COLO668 (cell line): Measurements from ENCODE around the gene BCL2L1.

Source experiments
- DNase-seq: peaks from one replicate; lab custom pipeline; 2025; ENCODE audit not compliant: unreplicated experiment; lab: John Stamatoyannopoulos, UW

BCL2L1 gene

DNA sequence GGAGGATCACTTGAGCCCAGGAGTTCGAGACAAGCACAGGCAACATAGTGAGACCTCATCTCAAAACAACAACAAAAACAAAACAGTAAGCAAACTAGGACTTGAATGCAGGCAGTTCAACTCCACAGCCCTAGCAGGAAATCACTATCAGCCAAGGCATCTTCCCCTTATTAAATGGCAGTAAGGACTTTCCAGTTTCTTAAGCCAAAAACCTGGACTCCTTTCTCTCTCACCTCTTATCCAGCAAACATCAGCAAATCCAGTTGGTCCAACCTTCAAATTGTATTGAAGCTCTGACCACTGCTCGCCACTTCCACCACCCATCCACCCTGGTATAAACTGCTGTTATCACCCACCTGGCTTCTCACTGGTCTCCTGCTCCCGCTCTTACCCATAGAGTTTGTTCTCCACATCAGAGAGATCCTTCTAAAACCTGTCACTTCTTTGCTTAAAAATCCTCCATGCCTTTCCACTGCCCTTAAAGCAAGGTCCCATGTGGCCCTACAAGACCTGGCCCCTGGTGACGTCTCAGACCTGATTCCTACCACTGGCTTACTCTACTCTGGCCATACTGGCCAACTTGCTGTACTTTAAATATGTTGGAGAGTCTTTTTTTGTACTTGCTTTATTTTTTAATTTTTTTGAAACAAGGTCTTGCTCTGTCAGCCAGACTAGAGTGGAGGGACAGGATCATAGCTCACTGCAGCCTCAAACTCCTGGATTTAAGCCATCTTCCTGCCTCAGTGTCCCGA, 27.6 kb downstream of the BCL2L1 start:
- no peak for DNase-seq

- DNase-seq: peak; percentile 80
Observed at GRCh38 chr20:31693987-31694661, 28.5 kb downstream of the BCL2L1 start.

DNA sequence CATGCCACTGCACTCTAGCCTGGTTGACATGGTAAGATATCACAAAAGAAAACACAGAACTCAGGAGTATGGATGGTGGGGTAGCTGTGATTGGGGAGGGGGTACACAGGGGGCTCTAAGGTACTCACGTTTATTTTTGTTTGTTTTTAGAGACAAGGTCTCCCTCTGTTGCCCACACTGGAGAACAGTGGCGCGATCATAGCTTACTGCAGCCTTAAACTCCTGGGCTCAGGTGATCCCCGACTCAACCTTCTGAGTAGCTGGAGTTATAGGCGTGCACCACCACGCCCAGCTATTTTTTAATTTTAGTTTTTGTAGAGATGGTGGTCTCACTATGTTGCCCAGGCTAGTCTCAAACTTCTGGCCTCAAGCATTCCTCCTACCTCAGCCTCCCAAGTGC, 29.3 kb downstream of the BCL2L1 start:
- no peak for DNase-seq

DNA sequence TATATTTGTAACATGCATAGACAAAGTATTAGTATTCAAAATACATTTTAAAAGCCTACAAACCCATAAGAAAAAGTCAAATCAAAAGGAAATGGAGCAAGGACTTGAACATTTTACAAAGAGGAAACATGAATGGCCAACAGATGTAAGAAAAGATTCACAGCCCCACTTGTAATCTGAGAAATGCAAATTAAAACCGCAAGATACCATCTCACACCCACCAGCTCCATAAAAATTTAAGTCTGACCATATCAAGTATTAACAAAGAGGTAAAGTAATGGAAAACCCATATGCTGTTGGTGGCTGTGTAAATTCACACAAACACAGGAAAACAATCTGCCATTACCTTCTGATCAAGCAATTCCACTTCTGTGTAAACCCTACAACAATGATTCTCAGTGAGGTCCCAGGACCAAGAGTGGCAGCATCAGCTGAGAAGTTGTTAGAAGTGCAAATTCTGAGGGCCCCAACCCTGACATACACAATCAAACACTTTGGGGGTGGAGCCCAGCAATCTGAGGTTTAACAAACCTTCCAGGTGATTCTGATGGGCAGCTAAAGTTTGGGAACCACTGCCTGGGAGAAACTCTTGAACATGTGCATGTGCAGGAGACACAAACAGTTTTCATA, 30.9 kb downstream of the BCL2L1 start:
- no peak for DNase-seq

DNA sequence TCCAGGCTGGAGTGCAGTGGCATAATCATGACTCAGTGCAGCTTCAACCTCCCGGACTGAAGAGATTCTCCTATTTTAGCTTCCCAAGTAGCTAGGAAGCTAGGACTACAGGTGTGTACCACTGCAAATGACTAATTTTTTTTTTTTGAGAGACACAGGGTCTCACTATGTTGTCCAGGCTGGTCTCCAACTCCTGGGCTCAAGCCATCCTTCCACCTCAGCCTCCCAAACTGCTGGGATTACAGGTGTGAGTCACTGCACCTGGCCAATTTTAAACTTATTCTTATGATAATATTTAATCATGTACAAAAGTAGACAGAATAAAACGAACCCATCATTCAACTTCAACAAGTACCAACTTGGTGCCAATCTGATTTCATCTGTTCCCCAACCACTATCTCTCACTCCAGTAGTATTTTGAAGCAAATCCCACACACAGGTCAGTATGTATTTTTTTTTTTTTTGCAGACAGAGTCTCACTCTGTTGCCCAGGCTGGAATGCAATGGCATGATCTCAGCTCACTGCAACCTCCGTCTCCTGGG, 32.5 kb downstream of the BCL2L1 start:
- no peak for DNase-seq

GRCh38 chr20:31689141-31689540, 33.5 kb downstream of the BCL2L1 start:
- DNase-seq: no peak

GRCh38 chr20:31687777-31688176, 34.9 kb downstream of the BCL2L1 start:
- no peak for DNase-seq

GRCh38 chr20:31685853-31686643, 36.6 kb downstream of the BCL2L1 start:
- DNase-seq: no peak

DNA sequence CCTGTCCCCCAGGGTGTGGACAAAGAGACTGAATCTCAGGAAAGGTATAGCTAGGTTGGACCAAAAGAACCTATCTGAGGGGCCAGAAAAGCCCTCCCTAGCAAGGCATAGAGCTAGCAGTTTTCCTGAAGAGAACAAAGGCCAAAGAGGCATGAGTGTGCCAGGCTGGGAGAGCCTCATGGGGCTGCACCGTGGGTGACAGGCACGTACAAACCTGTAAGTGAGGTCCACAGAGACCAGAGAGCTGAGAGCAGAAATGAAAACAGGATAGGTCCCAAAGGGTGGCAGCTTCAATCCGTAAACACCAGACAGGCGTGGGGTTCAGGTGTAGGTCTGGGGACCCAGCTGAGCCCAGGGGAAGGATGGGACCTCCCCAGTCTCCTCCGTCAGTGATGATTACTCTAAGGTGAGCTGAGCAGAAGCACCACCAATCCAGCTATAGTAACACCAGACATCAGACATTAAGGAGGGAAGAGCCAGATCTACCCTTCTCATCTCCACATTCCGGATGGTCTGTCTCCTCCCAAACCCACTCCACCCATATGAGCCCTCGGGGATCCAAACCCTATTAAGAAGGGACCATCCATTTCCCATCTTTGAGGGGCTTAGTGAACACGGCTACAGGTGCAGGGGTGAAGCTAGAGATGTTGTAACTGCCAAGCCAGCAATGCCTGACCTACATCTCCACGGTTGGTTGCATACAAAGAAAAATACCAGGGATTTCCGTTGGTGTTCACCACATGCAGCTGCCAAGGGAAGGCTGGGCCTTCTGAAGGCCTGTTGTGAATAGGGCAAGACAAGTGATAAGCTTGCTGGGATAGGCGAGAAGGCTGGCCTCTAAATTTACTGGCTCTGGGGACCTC, 38.3 kb downstream of the BCL2L1 start:
- peak; percentile 66 for DNase-seq

DNA sequence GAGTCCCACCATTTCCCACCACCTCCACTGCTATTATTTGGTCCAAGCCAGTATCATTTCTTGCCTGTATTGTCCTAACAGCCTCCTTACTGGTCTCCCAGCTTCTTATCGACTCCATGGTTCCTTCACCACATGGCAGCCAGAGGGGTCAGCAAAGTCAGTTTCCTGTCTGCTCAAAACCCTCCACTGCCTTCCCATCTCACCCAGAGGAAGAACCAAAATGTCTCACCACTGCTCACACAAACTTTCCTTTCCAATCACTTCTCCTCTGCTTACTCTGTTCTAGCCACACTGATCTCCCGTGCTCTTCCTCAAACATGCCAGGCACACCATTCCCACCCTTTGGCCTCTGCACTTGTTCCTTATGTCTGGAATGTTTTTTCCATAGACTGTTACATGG, 39.7 kb downstream of the BCL2L1 start:
- no peak for DNase-seq

GRCh38 chr20:31682352-31682751, 40.3 kb downstream of the BCL2L1 start:
- no peak for DNase-seq

GRCh38 chr20:31681769-31682168, 40.9 kb downstream of the BCL2L1 start:
- no peak for DNase-seq

- DNase-seq: no peak
Observed at GRCh38 chr20:31681128-31681727, 41.4 kb downstream of the BCL2L1 start.

GRCh38 chr20:31680286-31681127, 42.2 kb downstream of the BCL2L1 start:
- DNase-seq: no peak

DNA sequence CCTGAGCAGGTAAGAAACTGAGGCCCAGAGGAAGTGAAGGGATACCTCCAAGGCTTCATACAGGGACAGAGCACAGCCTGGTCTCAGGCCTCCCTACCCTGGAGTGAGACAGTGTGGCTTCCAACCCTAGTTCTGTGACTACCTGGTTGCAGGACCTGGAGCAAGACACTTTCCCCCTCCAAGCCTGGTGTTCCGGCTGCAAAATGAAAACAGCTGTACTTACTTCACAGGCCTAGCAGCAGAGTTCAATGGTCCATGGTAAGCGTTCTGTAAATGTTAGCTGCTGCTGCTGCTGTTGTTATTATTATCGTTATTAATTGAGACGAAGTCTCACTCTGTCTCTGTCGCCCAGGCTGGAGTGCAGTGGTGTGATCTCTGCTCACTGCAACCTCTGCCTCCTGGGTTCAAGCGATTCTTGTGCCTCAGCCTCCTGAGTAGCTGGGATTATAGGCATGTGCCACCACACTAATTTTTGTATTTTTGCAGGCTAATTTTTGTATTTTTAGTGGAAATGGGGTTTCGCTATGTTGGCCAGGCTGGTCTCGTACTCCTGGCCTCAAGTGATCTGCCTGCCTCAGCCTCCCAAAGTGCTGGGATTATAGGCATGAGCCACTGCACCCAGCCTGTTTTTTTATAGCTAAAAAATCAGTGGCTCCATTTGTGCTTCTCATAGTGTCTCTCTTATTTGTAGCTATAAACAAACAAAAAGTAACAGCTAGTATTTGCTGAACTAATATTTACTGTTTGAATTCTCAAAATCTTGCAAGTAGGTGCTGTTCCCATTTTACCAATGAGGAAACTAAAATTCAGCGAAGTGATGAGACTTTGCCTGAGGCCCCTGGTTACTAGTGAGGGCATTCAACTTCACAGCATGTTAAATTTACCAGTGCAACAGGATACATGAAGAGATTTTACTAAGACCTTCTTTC, 43.0 kb downstream of the BCL2L1 start:
- no peak for DNase-seq

DNA sequence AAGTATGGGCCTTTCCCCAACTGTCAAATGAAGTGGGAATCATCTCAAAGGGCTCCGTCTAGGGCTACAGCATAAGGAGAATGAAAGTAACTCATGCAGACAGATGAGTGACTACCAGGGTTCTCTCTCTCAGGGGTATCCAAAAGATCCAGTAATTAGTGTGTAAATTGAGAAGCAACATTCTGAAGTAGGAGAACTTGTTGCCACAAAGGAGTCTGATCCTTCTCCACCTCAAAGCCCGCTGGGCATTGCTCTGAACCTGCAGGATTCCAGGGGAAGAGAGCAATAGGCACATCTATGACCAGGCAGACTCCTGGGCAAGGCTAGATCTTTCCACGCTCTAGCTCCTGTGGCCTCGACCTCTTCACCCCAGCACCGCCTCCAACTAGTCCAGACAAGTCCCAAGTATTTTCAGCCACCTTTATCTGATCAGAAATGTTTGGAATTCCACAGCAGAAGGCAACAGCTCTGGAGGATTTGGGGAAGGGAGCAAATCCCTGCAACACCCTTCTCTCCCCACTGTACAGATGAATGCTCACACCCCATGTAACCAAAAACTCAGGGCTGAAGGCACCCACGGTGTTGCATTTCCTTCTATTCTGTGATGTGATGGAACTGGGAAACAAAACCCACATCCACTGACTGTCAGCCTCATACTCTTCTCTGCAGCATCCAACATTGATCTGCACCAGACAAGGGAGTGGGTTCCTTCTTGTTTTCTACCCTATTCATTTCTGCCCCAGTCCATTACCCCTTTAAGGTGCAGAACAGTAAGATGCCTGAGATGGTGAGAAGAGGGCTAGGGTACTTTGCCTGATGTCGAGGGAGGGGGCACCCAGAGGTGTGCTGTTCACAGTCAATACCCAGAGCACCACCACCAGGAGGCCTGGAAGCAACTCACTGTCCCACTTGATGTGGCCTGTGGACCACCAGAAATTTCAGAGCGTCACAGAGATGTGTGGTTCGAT, 44.0 kb downstream of the BCL2L1 start:
- no peak for DNase-seq
